ENCODE measurements around the gene ZNF383.
"Not testable (repeated sequence)": the region's sequence is repeated elsewhere in the genome, so short reads cannot be mapped to it uniquely, and the experiment has no call there.

ZNF383 gene

GRCh38 chr19:37294246-37294645 lies 76.2 kb downstream of the ZNF383 start:
- DNase-seq = not testable (repeated sequence)
